GM18951 (cell line): ENCODE measurements around the gene KLHDC2.
"Not testable (repeated sequence)": the region's sequence is repeated elsewhere in the genome, so short reads cannot be mapped to it uniquely, and the experiment has no call there.

Experiments used
- POLR2A ChIP-seq: IDR thresholded peaks from 4 replicates; pipeline ENCODE4 v1.6.1; 2011; ENCODE audit warnings: mild to moderate bottlenecking; ENCODE audit not compliant: insufficient read length, insufficient read depth; ENCODE audit errors: extremely low read depth
- in situ Hi-C: fragments of 300-500 bp; cut with MboI; formaldehyde crosslinking; loops from one replicate; pipeline ENCODE4 v1.12.0; 2022; ENCODE audit warnings: low sequenced_read_pairs, mixed read lengths, inconsistent platforms; ENCODE audit not compliant: unreplicated experiment

KLHDC2 gene

GRCh38 chr14:49768301-49769121 lies 558 bp downstream of the KLHDC2 start:
- in situ Hi-C loops, result no loop called here
- no peak for TF ChIP-seq POLR2A

- in situ Hi-C loops, result no loop called here
- TF ChIP-seq POLR2A, result no peak
These were observed 1.2 kb downstream of the KLHDC2 start for GRCh38 chr14:49769171-49769570.

GRCh38 chr14:49769581-49770211 lies 1.7 kb downstream of the KLHDC2 start:
- in situ Hi-C loops, result no loop called here
- no peak for TF ChIP-seq POLR2A

- in situ Hi-C loops, result no loop called here
- no peak for TF ChIP-seq POLR2A
These were observed 2.4 kb downstream of the KLHDC2 start for GRCh38 chr14:49770212-49770817.

- in situ Hi-C loops, result not testable (repeated sequence)
These were observed 3.7 kb downstream of the KLHDC2 start for GRCh38 chr14:49771691-49772090.

GRCh38 chr14:49774106-49774505 lies 6.2 kb downstream of the KLHDC2 start:
- in situ Hi-C loops, result no loop called here

GRCh38 chr14:49778421-49778820 lies 10.5 kb downstream of the KLHDC2 start:
- in situ Hi-C loops, result no loop called here
- no peak for TF ChIP-seq POLR2A

More at GRCh38 chr14:49774106-49774505, 6.2 kb downstream of the KLHDC2 start:
- no peak for TF ChIP-seq POLR2A

GRCh38 chr14:49781040-49781439 lies 13.1 kb downstream of the KLHDC2 start:
- in situ Hi-C loops, result not testable (repeated sequence)

- in situ Hi-C loops, result no loop called here
- no peak for TF ChIP-seq POLR2A
These were observed 15.6 kb downstream of the KLHDC2 start for GRCh38 chr14:49783394-49784014.

- no peak for TF ChIP-seq POLR2A
- in situ Hi-C loops, result no loop called here
These were observed 18.4 kb downstream of the KLHDC2 start for GRCh38 chr14:49786315-49786714.

GRCh38 chr14:49792618-49793017 lies 24.7 kb downstream of the KLHDC2 start:
- TF ChIP-seq POLR2A, result no peak

GRCh38 chr14:49796025-49796424 lies 28.1 kb downstream of the KLHDC2 start:
- no peak for TF ChIP-seq POLR2A
- in situ Hi-C loops, result no loop called here

More at GRCh38 chr14:49792618-49793017, 24.7 kb downstream of the KLHDC2 start:
- in situ Hi-C loops, result no loop called here

- no peak for TF ChIP-seq POLR2A
- in situ Hi-C loops, result no loop called here
These were observed 40.8 kb downstream of the KLHDC2 start for GRCh38 chr14:49808780-49809179.

GRCh38 chr14:49816118-49816517 lies 48.2 kb downstream of the KLHDC2 start:
- in situ Hi-C loops, result not testable (repeated sequence)
